Posterior cingulate gyrus (tissue), 11 donors: ENCODE measurements around the gene GJB2.

Source experiments
- DNase-seq, 10 donors: peaks; one replicate each; pipeline versions ENCODE4 v3.0.0 to v3.0.0-alpha.2; 2020 to 2021; ENCODE audit warnings: mixed read lengths in 3 of 10
- intact Hi-C: fragments of 100-400 bp; cut with DNase I; formaldehyde crosslinking; loops from one replicate; pipeline ENCODE4 v1.15.1; 2023

Gene GJB2

DNA sequence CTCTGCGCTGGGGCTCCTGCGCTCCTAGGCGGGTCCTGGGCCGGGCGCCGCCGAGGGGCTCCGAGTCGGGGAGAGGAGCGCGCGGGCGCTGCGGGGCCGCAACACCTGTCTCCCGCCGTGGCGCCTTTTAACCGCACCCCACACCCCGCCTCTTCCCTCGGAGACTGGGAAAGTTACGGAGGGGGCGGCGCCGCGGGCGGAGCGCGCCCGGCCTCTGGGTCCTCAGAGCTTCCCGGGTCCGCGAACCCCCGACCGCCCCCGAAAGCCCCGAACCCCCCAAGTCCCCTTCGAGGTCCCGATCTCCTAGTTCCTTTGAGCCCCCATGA, at the start of gene GJB2:
TSS of gene GJB2 (minus strand) at position 103 of the 326 bp plus-strand sequence. CDS start 3,357 bp downstream, outside the sequence.
- no peak for DNase-seq
- intact Hi-C loops = no loop called here

DNA sequence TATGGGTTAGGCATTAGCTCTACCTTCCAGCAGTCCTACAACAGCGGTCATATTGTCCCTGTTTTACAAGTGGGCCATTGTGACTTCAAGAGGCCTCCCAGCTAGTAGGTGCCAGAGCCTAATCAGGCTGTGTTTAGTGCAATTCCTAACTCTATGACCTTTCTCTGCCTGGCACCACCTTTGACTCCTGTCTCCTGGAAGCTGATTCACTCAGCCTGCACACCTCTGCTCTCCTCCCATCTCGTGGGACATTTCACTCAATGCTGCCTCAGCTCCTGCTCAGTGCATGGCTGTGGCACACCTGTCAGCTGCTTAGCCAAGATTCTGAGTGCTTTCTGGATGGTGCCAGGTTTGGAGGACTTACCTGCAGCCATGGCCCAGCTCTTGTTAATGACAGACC, 48.9 kb upstream of the GJB2 start:
- intact Hi-C loops = no loop called here
- no peak for DNase-seq

DNA sequence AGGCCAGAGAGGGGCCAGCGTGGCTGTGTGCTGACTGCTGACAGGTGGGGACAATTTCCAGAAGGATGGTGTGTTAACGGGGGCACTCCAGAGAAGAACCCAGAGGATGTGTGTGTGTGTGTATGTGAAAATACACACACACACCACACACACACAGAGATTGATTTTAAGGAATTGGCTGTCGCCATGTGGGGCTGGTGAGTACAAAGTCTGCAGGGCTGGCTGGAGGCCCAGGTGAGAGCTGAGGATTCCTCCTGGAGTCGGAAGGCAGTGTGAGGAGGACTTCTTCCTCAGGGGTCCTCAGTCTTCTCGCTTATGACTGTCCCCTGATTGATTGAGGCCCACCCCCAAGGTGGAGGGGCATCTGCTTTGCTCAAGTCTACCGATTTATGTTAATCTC, 47.0 kb upstream of the GJB2 start:
- no peak for DNase-seq
- intact Hi-C loops = no loop called here

DNA sequence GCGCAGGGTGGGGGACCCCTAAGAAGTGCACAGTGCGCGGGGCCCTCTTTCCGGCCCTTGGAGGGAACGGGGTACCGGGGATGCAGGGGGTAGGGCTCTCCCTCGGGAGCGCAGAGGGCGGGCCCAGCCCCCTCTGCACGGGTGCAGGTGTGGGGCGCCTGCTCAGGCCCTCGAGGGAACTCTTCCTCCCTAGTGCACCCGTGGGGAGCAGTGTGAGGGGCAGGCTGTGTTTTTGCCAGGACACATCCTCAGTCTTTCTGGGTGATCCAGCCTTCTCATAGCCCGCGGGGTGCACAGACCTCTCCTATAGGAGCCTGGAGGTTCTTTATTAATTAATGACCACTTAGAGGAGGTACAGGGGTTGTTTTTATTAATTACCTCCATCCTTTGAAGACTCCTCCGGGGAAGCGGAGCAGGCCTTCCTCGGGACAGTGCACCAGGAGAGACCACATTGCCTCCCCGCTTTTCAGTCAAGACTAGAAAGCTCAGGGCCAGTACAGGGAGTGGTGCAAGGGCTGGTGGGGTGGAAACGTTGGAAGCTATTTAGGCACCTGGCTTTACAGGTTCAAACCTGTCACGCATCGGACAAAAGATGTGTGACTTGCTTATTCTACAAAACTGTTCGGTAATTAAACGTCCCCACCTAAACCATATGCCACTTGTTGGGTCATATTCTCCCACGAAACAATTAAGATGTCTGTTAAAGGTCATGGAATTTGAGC, 40.0 kb upstream of the GJB2 start:
- intact Hi-C loops = no loop called here
- DNase-seq = no peak

DNA sequence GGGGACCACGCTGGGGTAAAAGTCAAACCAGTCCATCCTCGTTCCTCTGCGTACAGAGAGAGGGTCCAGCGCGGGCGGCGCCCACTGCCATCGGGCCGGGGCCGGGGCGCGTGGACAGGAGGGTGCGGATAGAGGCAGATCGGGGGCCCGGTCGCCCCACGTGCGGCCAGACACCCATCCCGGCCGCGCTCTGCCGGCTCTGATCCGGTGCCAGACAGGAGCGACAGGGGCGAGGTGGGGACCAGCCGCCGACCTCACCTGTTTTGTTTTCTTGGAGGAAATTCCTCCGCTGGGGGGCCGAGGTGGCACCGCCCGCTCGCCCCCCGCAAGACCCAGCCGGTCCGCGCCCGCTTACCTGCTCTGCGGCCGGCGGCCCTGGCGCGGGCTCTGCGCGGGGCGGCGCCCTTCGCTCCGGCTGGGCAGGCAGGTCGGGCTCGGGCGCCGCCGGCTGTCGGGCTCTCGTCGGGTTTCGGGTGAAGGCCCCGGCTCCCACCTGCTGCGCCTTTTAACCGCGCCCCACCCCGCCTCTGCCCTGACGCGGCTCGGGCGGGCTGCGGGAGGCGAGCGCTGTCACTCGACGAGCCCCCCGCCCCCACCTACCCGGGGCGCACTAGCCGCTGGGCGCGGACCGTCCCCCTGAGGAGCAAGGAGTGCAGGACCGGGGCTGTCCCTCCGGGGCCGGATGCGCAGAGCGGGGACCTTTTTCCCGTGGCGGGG, 39.3 kb upstream of the GJB2 start, which contains the start of gene GJB6:
TSS of gene GJB6 (minus strand) at position 481 of the 717 bp plus-strand sequence. CDS start 8,839 bp downstream, outside the sequence.
- intact Hi-C loops = no loop called here
- peak in 1 of 10 donors; percentile 74 for DNase-seq

DNA sequence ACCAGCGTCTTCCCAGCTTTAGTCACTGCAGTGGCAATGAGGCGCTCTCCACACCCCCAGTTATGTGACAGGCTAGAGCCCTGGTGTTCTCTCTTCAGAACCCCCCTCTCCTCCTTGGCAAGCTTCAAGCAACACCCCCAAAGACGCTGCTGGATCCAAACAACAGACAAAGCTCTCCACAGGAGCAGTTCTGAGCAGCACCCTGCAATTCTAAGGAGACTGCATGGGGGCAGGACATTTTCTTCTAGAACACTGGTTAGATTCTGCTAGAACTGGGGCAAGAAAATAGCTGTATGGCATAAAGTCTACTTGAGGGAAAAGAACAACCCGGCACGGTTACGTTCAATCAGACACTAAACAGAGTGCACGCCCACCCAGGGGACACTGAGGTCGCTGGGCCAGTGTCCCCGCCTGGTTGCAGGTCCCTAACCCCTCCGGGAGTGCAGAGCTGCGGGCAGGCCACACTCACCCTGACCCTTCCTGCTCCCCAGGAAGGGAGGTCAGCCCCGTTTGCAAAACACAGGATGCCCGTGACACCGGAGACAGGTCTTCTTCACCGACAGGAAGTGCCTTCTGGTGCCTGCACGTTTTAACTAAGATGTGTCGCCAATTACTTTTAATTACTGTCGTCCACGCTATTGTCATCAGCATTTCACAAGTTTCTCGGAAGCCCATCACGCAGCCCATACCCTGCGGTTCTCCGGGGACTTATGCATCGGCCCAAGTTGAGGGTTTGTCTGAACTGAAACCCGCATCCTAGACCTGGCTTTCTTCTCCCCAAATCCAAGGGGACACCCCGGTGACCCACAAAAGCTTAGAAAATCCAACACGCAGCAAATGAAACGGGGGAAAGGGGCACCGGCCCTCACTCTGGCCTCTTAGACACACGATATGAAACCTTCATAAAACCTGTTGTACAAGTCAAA, 38.4 kb upstream of the GJB2 start:
- DNase-seq = peak in 1 of 10 donors; percentile 20
- intact Hi-C loops = no loop called here

DNA sequence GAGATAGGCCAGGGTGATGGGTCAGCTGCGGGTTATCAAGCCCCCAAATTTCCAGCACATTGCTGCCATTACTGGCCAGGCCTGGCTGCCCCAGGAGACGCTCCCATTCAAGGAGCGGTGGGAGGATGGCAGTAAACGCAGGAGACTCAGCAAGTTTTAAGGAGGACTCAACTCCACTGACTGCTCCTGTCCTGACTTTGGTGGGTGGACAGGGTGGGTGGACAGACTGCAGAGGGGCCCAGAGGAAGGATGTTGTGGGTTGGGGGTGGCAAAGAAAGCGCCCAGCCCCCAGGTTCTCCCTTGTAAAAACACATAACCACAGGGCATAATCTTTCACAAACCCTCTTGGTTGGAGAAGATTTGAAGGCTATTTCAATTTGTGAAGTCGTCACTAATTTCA, 35.0 kb upstream of the GJB2 start:
- intact Hi-C loops = no loop called here
- no peak for DNase-seq

DNA sequence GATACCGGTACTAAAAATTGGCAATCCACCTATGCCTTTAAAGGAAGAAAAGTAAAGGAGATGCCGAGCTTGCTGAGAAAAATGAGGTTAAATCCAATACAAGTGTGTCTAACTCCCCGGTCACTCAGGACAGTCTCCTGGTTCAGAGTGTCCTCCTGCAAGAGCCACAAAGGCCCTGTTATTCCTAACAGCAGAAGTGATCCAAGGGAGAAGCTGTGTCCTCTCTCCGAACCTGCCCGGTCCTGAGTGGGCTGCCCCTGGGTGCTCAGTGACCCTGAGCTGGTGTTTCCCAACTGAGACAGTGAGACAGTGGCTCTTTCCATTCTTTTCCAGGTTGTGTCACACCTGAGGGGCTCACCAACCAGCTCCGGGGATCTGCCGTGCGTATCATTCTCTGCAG, 34.5 kb upstream of the GJB2 start:
- DNase-seq = no peak
- intact Hi-C loops = no loop called here

DNA sequence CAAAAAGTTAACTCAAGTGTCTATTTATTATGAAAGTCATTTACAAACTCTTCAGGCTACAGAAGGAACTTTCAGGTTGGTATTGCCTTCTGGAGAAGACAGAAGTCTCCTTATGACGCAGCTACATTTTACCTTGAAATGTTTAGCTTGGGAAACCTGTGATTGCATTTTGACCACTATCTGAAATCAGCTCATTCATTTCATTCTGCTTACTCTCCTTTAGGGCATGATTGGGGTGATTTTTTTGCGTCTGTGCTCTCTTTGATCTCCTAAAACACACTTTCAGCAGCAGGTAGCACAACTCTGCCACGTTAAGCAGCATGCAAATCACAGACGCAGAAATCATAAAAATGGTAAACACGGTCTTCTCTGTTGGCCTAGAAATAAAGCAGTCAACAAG, 29.8 kb upstream of the GJB2 start:
- intact Hi-C loops = no loop called here
- DNase-seq = no peak

DNA sequence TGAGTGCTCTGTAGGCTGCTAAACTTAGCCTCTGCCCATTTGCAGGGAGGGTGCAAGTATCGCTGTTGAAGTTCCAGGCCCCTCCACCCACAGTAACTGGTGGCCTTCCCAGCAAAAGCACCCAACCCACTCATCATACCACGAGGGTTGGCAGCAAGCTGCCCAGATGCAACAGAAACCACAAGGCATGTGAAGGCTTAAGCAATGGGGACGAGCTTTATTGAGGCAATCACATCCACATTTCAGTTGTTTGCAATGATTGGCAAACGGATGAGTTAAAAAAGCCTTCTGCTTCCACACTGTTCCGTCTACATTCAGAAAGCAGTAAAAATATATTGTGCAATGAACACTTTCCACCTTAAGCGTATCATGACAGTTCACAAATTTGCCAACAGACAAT, 29.0 kb upstream of the GJB2 start:
- DNase-seq = no peak
- intact Hi-C loops = no loop called here

DNA sequence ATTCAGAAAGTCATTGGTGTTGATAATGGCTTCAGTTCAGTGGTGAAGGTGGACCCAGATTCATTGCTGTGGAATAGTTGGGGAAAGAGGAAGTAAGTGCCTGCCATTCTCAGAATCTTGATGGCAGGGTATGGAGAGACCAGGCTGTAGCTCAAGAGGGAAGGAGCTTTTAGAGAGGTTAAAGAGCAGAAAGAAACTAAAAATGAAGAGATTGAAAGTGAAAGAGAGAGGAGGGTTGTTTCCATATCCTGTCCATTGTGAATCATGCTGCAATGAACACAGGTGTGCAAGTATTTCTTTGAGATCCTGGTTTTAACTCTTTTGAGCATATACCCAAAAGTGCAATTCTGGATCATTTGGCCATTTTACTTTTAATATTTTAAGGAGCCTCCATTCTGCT, 26.8 kb upstream of the GJB2 start:
- intact Hi-C loops = no loop called here
- no peak for DNase-seq

DNA sequence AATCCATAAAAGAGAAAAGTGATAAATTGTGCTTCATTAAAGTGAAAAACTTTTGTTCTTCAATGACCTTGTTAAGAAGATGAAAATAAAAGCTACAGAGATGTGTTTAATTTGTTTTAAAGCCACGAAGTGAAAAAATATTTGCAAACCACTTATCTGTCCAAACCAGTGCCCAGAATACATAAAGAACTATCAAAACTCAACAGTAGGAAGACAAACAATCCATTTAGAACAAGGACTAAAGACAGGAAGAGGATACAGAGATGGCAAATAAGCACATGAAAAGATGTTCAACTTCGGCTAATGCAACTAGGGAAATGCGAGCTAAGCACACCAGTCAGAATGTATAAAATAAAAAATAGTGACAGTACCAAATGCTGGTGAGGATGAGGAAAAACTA, 24.4 kb upstream of the GJB2 start:
- intact Hi-C loops = no loop called here
- no peak for DNase-seq

DNA sequence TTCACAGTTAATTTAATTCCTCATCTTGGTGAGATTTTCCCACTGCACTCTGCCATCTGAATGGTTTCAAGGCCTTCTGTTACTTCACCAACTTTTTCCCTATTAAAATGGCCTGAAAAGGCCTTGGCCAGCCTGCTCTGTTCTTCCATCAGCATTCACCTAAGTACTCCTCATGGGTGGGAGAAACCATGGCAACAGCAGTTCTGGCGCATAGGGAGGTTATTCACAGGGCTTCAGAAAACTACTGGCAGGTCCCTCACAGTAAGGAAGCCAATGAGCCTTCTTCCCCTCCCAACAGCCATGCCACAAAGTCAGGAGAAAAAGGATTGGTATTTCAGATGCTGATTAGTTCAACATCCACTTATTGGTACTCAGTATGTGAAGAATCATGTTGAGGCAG, 17.2 kb upstream of the GJB2 start:
- no peak for DNase-seq
- intact Hi-C loops = no loop called here

DNA sequence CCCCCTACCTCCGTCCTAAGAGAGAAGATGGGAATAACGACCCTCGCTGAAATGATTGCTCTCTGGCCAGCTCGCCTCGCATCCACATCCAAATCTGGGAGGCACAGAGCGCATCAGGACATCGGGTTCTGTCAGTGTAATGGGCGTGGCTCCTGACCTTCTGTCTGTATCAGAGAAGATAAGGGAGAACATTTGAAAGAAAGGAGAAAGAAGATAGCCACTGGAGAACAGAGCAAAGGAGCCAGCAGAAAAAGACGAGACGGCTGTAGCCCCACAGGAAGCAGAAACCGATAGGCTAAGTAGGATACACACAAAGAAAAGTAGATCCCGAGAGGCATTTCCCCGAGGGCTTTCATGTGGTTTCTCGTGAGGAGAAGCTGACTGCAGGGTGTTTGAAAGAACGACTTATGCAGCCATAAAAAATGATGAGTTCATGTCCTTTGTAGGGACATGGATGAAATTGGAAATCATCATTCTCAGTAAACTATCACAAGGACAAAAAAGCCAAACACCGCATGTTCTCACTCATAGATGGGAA, 14.0 kb upstream of the GJB2 start:
- intact Hi-C loops = no loop called here
- DNase-seq = no peak

DNA sequence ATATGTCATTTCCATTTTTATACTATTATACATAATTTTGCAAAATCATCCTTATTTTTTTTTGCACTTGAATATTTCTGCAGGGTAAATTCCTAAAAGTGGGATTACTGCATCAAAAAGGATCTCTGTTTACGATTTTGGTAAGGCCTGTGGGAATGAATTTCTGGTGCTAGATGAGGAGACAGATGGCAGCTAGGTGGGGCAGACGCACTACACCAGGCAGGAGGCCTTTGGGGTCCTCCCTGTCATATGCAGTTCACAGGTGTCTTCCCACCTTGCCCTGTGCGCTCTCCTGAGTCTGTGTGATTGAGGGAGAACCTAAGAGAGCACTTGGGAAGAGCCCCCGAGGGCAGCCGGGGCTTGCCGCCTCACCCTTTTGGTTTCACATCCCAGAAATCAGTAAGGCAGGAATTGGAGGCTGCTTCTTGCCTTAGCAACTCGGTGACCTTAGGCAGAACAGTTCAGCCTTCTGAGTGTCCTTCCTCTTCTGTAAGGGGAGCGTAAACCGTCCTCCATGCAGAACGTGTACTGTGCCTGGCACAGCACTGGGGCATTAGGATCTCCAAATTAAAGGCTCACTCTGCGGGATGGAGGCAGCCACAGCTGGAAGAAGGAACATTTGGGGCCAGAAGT, 13.4 kb upstream of the GJB2 start:
- intact Hi-C loops = no loop called here
- no peak for DNase-seq

DNA sequence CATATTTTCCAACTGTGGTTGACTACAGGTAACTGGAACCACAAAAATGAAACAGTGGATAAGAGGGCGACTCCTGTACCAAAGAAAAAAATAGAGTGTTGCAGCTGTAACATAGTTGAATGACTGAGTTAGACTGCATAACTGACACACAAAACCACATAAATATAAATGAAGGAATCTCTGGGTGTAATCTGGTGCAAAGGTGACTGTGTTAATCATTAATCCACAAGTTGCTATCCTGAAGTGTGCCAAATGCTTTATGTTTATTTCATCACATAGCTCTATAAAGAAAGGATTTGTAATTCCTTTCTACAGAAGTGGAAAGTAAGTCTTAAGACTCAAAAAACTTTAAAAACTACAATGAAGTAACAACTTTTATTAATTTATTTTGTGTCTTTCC, 6.0 kb upstream of the GJB2 start:
- intact Hi-C loops = loop anchor here (5.0 kb wide), 1 partner anchor 724 kb away; no protein-coding TSS in a partner anchor
- DNase-seq = no peak

DNA sequence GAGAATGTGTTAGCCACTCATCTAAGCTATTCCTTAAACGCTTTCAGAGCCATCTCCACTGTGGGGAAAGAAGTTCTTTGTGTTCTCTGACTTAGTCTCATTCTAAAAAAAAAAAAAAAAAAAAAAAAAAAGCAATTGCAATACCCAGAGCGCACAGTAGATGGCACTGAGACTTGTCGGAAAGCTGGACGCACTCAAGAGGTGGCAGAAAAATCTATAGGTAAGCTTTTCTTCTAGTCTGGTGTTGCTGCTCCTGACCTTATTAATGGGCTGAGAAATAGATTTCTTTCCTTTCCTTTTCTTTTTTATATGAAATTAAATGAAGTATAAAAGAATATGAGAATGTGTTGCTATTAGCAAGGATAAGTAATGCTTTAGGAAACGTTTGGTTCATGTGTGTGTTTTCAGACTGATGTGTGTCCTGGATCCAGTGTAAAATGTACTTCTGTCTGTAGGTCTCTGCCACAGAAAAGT, 4.7 kb upstream of the GJB2 start:
- DNase-seq = no peak
- intact Hi-C loops = loop anchor here (5.0 kb wide), 1 partner anchor 725 kb away; no protein-coding TSS in a partner anchor

DNA sequence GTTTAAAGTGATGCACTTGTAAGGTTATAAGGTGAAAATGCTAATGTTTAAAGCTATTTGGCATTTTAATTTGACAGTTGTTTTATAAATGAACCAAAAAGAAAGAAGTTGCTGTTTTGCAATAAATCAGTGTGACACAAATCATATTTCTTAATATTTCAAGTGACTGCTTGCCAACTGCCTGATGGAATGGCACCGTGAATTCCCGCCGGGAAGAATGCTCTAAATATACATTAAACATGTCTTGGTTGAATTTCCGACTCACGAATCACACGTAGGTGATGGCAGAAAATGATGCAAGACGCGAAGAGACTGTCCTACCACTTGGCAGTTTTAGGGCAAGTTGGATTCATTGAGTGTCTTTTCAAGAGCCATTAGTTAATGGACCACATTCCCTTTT, 3.1 kb upstream of the GJB2 start:
- no peak for DNase-seq
- intact Hi-C loops = loop anchor here (5.0 kb wide), 1 partner anchor 726 kb away; no protein-coding TSS in a partner anchor

DNA sequence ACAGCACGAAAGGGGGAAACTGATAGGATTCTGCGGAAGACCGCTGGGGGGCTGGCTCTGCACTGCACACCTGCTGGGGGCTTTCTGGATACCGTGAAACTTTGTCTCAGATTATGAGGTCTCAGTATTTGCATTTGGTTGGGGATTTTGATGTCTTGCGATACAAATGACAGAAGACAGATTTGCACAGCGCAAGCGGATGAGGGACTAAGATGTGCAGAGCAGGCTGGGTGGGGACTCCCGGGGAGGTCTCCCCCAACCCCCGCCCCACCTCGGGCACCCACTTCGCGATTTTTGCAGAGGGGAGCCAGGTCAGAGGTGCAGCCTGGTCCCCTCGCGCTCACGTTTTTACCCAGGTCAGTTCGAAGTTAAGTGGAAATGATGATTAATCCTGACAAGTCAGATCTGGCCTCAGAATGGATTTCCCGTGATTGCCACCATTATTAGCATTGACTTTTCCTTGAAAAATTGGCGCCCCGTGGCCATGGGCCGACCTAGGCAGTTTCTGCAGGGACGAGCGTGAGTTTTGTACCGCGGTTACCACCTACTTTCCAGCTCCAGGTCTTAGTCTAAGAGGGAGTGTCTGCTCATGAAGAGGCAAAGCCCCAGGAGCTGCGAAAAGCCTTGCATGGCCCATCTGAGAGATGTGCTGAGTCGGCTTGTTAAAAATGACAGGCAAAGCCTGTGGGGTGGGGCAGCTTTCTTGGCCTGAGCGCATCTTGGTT, 1.3 kb upstream of the GJB2 start:
- intact Hi-C loops = no loop called here
- no peak for DNase-seq
